H1 (cell line): ENCODE data around the gene CFAP58.

Experiments used
- CBX5 ChIP-seq: fragments of 300-800, 300-1000 bp; sonication (generic); IDR thresholded peaks from 2 replicates; pipeline ENCODE4 v1.7.1; 2016; ENCODE audit warnings: antibody characterized with exemption, low read length, low read depth
- CHD2 ChIP-seq: IDR thresholded peaks from 2 replicates; pipeline ENCODE4 v1.6.1; 2012; ENCODE audit warnings: low read length, improper control_type of control experiment
- EZH2 ChIP-seq: fragments of 200-600 bp; sonication (generic); IDR thresholded peaks from 2 replicates; pipeline ENCODE4 v1.7.1; 2012; ENCODE audit warnings: low read depth, mild to moderate bottlenecking, moderate library complexity, low read length, inconsistent platforms; ENCODE audit not compliant: severe bottlenecking
- NRF1 ChIP-seq: IDR thresholded peaks from 2 replicates; pipeline ENCODE4 v1.6.1; 2011; ENCODE audit warnings: mild to moderate bottlenecking, low read depth, low read length, improper control_type of control experiment
- POLR2AphosphoS5 ChIP-seq: IDR thresholded peaks from 2 replicates; pipeline ENCODE4 v1.6.1; 2011; ENCODE audit warnings: low read depth, low read length
- RFX5 ChIP-seq: IDR thresholded peaks from 2 replicates; pipeline ENCODE4 v1.6.1; 2011; ENCODE audit warnings: low read depth, low read length, improper control_type of control experiment, borderline replicate concordance
- RXRA ChIP-seq: IDR thresholded peaks from 2 replicates; pipeline ENCODE4 v1.6.1; 2011; ENCODE audit warnings: low read depth, mild to moderate bottlenecking, low read length, moderate library complexity; ENCODE audit not compliant: insufficient read depth
- SAP30 ChIP-seq: fragments of 300-600 bp; sonication (generic); IDR thresholded peaks from 2 replicates; pipeline ENCODE4 v1.7.1; 2012; ENCODE audit warnings: low read length, moderate library complexity, mild to moderate bottlenecking, inconsistent platforms; ENCODE audit not compliant: insufficient read depth, insufficient replicate concordance
- SP1 ChIP-seq: IDR thresholded peaks from 2 replicates; pipeline ENCODE4 v1.6.1; 2011; ENCODE audit warnings: low read depth, low read length
- TEAD4 ChIP-seq: IDR thresholded peaks from 2 replicates; pipeline ENCODE4 v1.6.1; 2012; ENCODE audit warnings: low read depth, low read length, inconsistent platforms, mixed read lengths
- TF ChIP-seq, protein P1 (sequence below), 3 experiments: IDR thresholded peaks; 1 replicate in 2 of 3; 2 replicates in 1 of 3; pipeline versions ENCODE4 v1.5.1 to v1.6.1; 2011; ENCODE audit warnings: low read length in 3 of 3, mild to moderate bottlenecking in 3 of 3, inconsistent platforms in 2 of 3, low read depth in 1 of 3, moderate library complexity in 1 of 3; ENCODE audit not compliant: insufficient read depth in 1 of 3; ENCODE audit errors: control extremely low read depth in 1 of 3
- TF ChIP-seq, protein P2 (sequence below): IDR thresholded peaks from 2 replicates; pipeline ENCODE4 v1.6.1; 2011; ENCODE audit warnings: low read depth, mild to moderate bottlenecking, low read length; ENCODE audit not compliant: insufficient read depth

DNA sequence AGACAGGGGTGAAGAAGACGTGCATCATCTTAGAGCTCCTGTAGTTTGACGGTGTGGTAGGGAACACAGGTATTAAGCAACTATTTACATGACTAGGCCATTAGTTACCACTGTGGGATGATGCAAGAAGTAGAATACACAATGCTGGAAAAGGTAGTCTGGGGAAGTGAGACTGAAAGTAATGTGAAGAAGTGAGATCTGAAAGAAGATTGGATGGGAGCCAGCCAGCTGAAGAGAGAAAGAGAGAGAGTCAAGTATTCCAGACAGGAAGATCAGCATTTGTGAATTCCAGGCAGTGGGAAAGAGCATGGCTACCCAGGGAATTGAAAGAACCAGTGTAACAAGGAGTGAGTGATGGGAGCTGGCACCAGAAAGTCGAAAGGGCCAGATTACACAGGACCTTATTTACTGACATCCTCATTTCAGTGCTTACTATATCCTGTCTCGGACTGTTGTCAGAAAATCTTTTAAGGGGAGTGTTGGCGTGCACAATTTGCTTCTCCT lies 4.0 kb upstream of the CFAP58 start:
- no peak for TF ChIP-seq POLR2AphosphoS5
- TF ChIP-seq, protein P1, sequence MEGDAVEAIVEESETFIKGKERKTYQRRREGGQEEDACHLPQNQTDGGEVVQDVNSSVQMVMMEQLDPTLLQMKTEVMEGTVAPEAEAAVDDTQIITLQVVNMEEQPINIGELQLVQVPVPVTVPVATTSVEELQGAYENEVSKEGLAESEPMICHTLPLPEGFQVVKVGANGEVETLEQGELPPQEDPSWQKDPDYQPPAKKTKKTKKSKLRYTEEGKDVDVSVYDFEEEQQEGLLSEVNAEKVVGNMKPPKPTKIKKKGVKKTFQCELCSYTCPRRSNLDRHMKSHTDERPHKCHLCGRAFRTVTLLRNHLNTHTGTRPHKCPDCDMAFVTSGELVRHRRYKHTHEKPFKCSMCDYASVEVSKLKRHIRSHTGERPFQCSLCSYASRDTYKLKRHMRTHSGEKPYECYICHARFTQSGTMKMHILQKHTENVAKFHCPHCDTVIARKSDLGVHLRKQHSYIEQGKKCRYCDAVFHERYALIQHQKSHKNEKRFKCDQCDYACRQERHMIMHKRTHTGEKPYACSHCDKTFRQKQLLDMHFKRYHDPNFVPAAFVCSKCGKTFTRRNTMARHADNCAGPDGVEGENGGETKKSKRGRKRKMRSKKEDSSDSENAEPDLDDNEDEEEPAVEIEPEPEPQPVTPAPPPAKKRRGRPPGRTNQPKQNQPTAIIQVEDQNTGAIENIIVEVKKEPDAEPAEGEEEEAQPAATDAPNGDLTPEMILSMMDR (IDR thresholded peaks at IDR 0.05; ENCODE audit: control extremely low read depth in 1 of 3, insufficient read depth in 1 of 3, low read depth in 1 of 3, low read length in 3 of 3): no peak
- TF ChIP-seq, protein P2, sequence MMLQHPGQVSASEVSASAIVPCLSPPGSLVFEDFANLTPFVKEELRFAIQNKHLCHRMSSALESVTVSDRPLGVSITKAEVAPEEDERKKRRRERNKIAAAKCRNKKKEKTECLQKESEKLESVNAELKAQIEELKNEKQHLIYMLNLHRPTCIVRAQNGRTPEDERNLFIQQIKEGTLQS: no peak
- no peak for TF ChIP-seq TEAD4
- TF ChIP-seq CHD2: no peak
- no peak for TF ChIP-seq EZH2
- no peak for TF ChIP-seq NRF1
- TF ChIP-seq CBX5: no peak
- no peak for TF ChIP-seq RXRA
- no peak for TF ChIP-seq SAP30
- no peak for TF ChIP-seq SP1
- no peak for TF ChIP-seq RFX5
